ENCODE measurements around the gene PEX6.

PEX6 gene

DNA sequence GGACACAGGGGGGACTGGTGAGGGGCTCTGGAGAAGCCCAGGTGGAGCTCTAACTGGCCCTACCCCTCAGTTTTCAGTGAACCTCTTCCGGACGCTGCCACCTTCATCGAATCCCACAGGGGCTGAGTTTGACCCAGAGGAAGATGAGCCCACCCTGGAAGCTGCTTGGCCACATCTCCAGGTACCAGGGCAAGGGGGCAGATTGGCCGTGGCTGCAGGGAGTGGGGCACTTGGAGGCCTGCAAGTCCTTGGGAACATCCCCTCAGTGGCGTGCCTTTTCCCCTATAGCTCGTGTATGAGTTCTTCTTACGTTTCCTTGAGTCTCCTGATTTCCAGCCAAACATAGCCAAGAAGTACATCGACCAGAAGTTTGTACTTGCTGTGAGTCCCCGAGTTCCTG lies 28.1 kb upstream of the PEX6 start:
- Histone ChIP-seq H3K9ac (ENCODE audit: low read length) (no peak overlapping the region), H3K9me3 (replicated peaks; ENCODE audit: insufficient read depth, low read length) (no peaks in the 10 kb centered on the region), H3K4me3 (ENCODE audit: low read length) (no peak overlapping the region), H4K20me1 (ENCODE audit: insufficient read depth, low read length) (no peaks in the 10 kb centered on the region), H3K4me1 (ENCODE audit: low read length) (0 out of 2 replicates have a peak, but pooled peaks cover 2% of the 10 kb centered on the region), H2AFZ (ENCODE audit: low read length) (no peak overlapping the region), H3K79me2 (ENCODE audit: low read length) (peaks cover 6% of the 10 kb centered on the region), H3F3A (ENCODE audit: insufficient read depth, low read length) (no peaks in the 10 kb centered on the region), H3K4me2 (ENCODE audit: low read depth, low read length) (no peak overlapping the region), H3K27me3 (replicated peaks; ENCODE audit: insufficient read depth, low read length) (no peaks in the 10 kb centered on the region), H3K27ac (ENCODE audit: low read length) (no peak overlapping the region), H3K9me2 (replicated peaks; ENCODE audit: insufficient read depth, low read length) (no peaks in the 10 kb centered on the region), H3K36me3 (replicated peaks; ENCODE audit: insufficient read depth, low read length) (no peaks in the 10 kb centered on the region)
- TF ChIP-seq, protein P1, sequence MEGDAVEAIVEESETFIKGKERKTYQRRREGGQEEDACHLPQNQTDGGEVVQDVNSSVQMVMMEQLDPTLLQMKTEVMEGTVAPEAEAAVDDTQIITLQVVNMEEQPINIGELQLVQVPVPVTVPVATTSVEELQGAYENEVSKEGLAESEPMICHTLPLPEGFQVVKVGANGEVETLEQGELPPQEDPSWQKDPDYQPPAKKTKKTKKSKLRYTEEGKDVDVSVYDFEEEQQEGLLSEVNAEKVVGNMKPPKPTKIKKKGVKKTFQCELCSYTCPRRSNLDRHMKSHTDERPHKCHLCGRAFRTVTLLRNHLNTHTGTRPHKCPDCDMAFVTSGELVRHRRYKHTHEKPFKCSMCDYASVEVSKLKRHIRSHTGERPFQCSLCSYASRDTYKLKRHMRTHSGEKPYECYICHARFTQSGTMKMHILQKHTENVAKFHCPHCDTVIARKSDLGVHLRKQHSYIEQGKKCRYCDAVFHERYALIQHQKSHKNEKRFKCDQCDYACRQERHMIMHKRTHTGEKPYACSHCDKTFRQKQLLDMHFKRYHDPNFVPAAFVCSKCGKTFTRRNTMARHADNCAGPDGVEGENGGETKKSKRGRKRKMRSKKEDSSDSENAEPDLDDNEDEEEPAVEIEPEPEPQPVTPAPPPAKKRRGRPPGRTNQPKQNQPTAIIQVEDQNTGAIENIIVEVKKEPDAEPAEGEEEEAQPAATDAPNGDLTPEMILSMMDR (IDR thresholded peaks at IDR 0.05; ENCODE audit: low read length): no peak
- TF ChIP-seq EZH2 (optimal IDR thresholded peaks at IDR 0.05; ENCODE audit: low read depth, low read length) (no peak), EZH2phosphoT487 (IDR thresholded peaks at IDR 0.05; ENCODE audit: low read length) (no peak)
- no peak for DNase-seq

DNA sequence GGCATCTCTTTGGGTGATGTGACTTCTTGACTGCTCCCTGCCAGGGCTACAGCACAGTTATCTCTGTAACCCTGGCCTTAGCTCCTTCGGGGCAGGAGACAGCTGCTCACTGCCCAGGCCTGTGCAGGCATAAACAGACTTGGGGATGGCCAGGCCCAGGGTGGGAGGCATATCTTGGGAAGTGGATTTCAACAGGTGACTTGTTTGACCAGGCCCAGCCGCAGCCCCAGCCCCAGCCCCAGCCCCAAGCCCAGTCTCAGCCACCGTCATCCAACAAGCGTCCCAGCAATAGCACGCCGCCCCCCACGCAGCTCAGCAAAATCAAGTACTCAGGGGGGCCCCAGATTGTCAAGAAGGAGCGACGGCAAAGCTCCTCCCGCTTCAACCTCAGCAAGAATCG lies 27.3 kb upstream of the PEX6 start:
- Histone ChIP-seq H3K27ac (ENCODE audit: low read length) (no peak overlapping the region), H3K9me3 (replicated peaks; ENCODE audit: insufficient read depth, low read length) (no peaks in the 10 kb centered on the region), H3K4me1 (ENCODE audit: low read length) (no peaks in the 10 kb centered on the region), H3K9ac (ENCODE audit: low read length) (no peak overlapping the region), H4K20me1 (ENCODE audit: insufficient read depth, low read length) (no peaks in the 10 kb centered on the region), H3K4me2 (ENCODE audit: low read depth, low read length) (no peak overlapping the region), H3K79me2 (ENCODE audit: low read length) (no peaks in the 10 kb centered on the region), H2AFZ (ENCODE audit: low read length) (no peak overlapping the region), H3K27me3 (replicated peaks; ENCODE audit: insufficient read depth, low read length) (no peaks in the 10 kb centered on the region), H3F3A (ENCODE audit: insufficient read depth, low read length) (no peaks in the 10 kb centered on the region), H3K36me3 (replicated peaks; ENCODE audit: insufficient read depth, low read length) (no peaks in the 10 kb centered on the region), H3K4me3 (ENCODE audit: low read length) (no peak overlapping the region), H3K9me2 (replicated peaks; ENCODE audit: insufficient read depth, low read length) (no peaks in the 10 kb centered on the region)
- TF ChIP-seq, protein P1 (IDR thresholded peaks at IDR 0.05; ENCODE audit: low read length): no peak
- TF ChIP-seq EZH2phosphoT487 (IDR thresholded peaks at IDR 0.05; ENCODE audit: low read length) (no peak), EZH2 (optimal IDR thresholded peaks at IDR 0.05; ENCODE audit: low read depth, low read length) (no peak)
- DNase-seq: no peak

DNA sequence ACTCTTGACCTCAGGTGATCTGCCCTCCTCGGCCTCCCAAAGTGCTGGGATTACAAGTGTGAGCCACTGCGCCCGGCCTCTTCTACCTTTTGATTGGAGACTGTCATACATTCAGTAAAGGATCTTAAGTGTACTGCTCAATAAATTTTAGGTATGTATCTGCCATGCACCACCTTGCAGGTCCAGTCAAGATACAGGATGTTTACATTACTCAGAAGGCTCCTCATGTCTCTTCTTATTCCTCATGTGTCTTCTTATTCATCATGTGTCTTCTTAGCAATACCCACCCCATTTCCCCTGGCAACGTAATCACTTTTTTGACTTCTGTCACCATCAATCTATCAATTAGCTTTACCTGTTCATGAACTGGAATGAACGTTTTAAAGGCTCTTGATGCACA lies 26.9 kb upstream of the PEX6 start:
- H2AFZ ChIP-seq (ENCODE audit: low read length): no peak overlapping the region
- H3K9me3 ChIP-seq (replicated peaks; ENCODE audit: insufficient read depth, low read length): no peaks in the 10 kb centered on the region
- no peaks in the 10 kb centered on the region for H3K27me3 ChIP-seq (replicated peaks; ENCODE audit: insufficient read depth, low read length)
- H3F3A ChIP-seq (ENCODE audit: insufficient read depth, low read length): no peaks in the 10 kb centered on the region
- TF ChIP-seq EZH2phosphoT487 (IDR thresholded peaks at IDR 0.05; ENCODE audit: low read length): no peak
- TF ChIP-seq EZH2 (optimal IDR thresholded peaks at IDR 0.05; ENCODE audit: low read depth, low read length): no peak
- TF ChIP-seq, protein P1 (IDR thresholded peaks at IDR 0.05; ENCODE audit: low read length): no peak
- no peak overlapping the region for H3K9ac ChIP-seq (ENCODE audit: low read length)
- H3K4me2 ChIP-seq (ENCODE audit: low read depth, low read length): no peak overlapping the region
- H4K20me1 ChIP-seq (ENCODE audit: insufficient read depth, low read length): no peaks in the 10 kb centered on the region
- H3K4me3 ChIP-seq (ENCODE audit: low read length): no peak overlapping the region
- no peak for DNase-seq
- H3K9me2 ChIP-seq (replicated peaks; ENCODE audit: insufficient read depth, low read length): no peaks in the 10 kb centered on the region
- no peak overlapping the region for H3K27ac ChIP-seq (ENCODE audit: low read length)
- no peaks in the 10 kb centered on the region for H3K36me3 ChIP-seq (replicated peaks; ENCODE audit: insufficient read depth, low read length)
- no peaks in the 10 kb centered on the region for H3K4me1 ChIP-seq (ENCODE audit: low read length)
- H3K79me2 ChIP-seq (ENCODE audit: low read length): no peaks in the 10 kb centered on the region

All from MM.1S (cell line).